GM19193 (cell line): ENCODE results near the gene SYCP2.

ENCODE experiments used
- POLR2A ChIP-seq: IDR thresholded peaks from 4 replicates; pipeline ENCODE4 v1.6.1; 2011; ENCODE audit not compliant: insufficient read depth, insufficient read length; ENCODE audit errors: extremely low read depth

The SYCP2 gene, protein sequence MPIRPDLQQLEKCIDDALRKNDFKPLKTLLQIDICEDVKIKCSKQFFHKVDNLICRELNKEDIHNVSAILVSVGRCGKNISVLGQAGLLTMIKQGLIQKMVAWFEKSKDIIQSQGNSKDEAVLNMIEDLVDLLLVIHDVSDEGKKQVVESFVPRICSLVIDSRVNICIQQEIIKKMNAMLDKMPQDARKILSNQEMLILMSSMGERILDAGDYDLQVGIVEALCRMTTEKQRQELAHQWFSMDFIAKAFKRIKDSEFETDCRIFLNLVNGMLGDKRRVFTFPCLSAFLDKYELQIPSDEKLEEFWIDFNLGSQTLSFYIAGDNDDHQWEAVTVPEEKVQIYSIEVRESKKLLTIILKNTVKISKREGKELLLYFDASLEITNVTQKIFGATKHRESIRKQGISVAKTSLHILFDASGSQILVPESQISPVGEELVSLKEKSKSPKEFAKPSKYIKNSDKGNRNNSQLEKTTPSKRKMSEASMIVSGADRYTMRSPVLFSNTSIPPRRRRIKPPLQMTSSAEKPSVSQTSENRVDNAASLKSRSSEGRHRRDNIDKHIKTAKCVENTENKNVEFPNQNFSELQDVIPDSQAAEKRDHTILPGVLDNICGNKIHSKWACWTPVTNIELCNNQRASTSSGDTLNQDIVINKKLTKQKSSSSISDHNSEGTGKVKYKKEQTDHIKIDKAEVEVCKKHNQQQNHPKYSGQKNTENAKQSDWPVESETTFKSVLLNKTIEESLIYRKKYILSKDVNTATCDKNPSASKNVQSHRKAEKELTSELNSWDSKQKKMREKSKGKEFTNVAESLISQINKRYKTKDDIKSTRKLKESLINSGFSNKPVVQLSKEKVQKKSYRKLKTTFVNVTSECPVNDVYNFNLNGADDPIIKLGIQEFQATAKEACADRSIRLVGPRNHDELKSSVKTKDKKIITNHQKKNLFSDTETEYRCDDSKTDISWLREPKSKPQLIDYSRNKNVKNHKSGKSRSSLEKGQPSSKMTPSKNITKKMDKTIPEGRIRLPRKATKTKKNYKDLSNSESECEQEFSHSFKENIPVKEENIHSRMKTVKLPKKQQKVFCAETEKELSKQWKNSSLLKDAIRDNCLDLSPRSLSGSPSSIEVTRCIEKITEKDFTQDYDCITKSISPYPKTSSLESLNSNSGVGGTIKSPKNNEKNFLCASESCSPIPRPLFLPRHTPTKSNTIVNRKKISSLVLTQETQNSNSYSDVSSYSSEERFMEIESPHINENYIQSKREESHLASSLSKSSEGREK (N-terminal part only)

DNA sequence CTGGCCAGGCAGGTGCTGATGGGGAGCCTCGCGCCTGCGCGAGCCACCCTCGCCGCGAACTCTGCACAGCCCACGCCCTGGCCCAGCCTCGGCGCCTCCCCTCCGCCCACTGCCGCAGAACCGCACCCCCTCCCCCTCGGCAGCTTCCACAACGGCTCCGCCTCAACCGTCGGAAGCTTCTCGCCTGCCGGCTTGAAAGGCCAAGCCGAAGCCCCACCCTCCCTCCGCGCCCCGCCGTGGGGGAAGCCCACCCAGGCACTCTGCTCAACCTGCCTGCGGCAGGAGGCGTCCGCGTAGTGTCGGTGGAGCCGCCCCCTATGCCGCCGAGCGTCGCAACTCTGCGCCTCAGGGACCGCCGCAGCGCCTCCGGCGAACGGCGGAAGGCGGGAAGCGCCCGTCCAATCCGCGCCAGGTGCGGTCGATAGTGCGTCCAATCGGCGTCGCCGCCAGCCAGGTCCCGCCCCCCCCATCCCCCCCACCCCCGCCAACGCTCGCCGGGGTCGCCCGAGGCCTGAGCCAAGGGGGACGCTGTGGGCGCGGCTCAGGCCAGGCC is at the start of gene SYCP2:
Gene SYCP2, minus strand, starts transcription at position 342 of the 553 bp plus-strand sequence. CDS start 11,224 bp downstream, outside the sequence.
- no peak for TF ChIP-seq POLR2A

DNA sequence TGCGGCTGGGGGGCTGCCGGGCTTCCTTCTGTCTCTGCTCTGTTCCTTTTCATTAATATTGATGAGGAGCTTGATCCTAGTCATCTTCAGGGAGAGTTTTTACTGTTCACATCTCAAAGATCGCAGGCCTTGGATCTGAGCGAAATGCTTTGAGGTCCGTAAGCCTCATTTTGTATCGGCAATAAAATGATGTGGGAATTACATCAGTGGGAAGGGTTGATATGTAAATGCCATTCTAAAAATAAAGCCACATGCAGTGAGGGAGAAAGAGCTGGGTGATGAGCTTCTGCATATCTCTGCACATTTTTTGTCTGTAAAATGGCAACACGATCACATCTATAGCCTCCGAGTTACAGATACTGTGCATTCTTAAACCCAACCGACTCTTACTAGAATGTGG is 49.6 kb upstream of the SYCP2 start:
- no peak for TF ChIP-seq POLR2A

DNA sequence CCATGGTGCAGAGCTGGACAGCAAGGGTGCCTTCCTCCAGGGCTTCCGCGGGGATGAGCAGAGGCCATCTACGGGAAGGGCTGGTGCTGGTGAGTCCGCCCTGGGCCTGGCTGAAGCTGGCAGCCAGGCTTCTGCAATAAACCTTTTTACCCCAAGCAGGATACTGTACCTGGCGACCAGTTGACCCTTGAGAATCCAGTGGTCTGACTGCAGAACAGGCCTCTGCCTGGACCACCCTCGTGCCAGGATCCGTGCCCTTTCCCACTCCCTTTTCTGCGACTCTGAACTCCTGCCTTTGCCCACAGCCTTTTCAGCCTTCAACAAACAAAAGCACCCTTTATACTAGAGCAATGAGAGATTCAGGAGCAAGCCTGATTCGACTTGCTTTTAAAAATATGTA is 43.6 kb upstream of the SYCP2 start:
- no peak for TF ChIP-seq POLR2A

DNA sequence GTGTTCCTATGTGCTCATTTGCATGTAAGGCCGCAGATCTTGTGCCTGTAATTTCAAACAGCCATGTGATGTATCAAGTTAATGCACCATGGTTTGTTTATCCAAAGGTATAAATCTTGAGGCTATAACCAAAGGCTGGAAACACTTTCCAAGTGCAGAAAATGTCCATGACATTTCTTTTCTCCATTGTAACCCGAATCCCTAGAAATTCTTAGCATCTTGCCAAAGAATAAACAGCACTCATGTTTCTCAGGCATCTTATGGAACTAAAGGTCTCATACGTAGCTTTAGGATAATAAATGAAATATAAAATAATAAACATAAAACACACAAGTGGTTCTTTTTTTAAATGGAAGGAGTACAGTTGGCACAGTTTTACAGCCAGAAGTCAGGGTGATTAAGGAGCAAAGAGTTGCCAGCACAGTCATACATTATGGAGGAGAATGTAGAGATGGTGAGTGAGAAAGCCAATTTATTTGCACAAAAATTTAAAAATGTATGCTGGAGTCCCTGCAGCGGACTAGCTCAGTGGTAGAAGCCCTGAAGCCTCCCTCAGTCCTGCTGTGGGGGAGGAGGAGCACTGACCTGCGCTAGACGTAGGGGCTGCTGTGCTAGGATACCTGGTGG is 42.8 kb upstream of the SYCP2 start:
- TF ChIP-seq POLR2A, result no peak

DNA sequence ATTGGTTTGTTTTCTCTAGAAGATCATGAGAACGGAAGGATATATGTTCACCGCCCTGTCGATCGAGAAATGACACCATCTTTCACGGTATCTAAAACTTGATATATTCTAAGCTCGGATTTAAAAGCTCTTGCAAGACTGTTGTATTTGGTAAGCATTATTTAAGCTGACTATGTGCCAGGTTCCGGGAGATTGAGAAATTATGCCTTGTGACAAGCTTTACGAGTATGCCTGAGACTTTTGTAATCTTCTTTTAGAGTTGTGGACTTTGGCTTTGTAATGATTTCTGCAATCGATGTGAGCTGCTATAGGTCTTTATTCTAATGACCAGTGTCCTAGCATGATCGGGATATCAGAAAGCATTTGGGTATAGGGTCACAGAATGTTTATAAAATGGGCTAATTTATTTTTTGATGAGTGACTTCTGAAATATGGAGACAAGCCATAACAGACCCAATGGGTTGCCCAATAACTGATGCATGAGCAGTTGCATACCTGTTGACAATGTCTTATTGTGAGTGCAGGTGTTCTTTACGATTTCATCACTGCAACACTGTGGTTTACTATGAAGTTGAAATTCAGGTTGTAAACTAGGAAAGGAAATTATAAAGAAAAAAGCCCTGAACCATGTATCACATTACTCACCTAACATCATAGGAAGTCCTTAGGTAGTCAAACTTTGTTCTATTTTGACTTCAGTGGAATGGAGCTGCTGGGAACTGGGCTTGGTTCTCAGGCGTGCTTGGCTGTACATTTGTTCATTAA is 38.8 kb upstream of the SYCP2 start:
- TF ChIP-seq POLR2A, result no peak

DNA sequence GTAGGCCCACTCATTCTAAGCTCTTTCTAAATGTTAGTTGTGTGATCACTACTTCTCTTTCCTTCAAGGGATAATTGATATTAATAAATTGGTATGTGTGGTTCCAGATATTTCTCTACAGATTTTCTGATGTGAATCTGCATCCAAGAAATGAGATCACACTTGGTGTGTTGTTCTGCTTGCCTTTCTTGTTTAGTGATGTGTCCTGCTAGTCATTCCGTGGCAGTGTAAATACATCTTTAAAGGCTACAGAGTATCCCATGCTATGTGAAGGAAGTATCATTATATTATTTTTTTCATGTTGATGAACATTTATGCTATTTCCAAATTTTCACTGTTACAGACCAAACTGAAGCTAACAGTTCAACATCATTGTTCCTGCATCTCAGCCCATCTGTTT is 38.0 kb upstream of the SYCP2 start:
- no peak for TF ChIP-seq POLR2A

DNA sequence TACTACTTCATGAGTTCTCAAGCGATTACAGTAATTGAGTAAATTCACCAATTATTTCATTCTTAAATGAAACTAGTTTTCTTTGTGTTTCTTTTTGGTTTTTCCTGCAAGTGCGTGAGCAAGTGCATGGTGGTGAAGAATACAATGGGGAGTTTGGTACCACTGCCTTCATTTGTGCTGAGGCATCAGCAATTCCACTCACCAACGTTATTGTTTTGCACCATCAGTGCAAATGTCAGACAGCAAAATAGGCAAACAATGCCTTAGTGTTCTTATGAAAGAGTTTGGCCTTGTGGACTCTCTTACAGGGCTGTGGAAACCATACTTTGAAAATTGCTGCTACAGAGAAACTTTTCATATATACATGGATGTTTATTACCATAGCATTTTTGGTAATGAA is 33.0 kb upstream of the SYCP2 start:
- TF ChIP-seq POLR2A, result no peak

DNA sequence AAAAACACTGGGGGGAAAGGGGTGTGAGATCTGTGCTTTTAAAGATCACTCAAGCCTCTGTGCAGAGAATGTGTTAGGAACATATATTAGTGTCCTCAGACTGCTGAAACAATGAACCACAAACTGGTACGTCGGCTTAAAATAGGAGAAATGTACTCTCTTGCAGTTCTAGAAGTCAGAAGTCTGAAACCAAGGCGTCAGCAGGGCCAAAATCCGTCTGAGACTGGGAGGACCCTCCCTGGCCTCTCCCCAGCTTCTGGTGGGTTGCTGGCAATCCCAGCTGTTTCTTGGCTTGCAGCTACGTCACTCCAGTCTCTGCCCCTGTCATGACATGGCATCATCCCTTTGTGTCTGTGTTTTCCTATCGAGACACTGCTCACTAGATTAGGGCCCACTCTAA is 28.7 kb upstream of the SYCP2 start:
- no peak for TF ChIP-seq POLR2A

DNA sequence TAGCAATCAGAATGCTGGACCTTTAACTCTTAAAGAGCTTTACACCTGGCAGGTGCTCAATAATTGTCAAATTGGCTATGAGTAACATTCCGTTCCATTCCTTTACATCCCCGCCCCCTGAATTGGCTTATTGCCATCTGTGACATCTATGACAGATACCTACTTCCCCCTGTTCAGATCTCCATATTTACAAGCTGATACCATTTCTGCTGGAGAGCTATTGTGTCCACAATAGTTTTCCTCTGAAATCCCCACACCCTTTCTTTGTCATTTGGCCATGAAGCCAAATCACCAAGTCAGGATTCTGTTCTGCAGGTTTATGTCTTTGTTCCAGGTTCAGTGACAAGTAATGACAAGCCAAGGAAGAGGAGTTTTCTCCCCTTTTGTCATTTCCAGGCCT is 28.0 kb upstream of the SYCP2 start:
- TF ChIP-seq POLR2A, result no peak

DNA sequence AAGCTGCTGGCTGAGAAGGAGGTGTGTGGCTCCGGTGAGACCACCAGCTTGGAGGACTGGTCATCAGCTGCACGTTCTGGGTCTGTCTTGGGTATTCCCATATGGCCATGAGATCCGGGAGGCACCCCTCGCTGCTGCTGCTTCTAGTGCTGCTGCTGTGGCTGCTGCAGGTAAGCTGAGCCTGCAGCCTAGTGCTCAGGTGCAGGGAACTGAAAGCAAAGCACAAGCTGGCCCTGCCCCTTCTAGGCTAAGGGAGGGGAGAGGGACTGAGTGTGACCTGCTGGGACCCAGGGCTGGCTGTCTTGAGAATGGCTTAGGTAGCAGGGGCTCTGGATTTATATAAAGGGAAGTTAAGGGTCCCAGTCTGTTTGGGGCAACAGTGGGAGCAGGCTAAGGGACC is 25.2 kb upstream of the SYCP2 start:
- no peak for TF ChIP-seq POLR2A

DNA sequence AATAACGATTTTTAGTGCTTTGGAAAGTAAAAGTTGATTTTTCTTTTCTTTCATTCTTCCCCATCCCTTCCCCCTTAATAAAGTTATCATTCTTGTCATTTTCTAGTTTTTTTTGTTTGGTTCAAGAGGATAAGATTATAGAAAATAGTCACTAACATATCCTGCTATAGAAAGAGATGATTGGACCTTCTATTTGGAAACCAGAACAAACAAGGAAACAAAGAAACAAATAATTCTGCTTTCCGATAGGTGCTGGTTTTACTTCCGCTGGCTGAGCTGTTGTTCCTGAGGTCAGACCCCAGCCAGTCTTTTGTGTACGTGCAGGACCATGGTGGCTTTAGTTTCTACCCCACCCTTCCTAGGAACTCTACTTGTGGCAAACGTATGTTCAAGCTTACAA is 24.7 kb upstream of the SYCP2 start, which contains the start of gene CDH26:
Gene CDH26, plus strand, starts transcription at position 301 of the 400 bp plus-strand sequence. CDS start 304 bp downstream, outside the sequence.
- TF ChIP-seq POLR2A, result no peak

DNA sequence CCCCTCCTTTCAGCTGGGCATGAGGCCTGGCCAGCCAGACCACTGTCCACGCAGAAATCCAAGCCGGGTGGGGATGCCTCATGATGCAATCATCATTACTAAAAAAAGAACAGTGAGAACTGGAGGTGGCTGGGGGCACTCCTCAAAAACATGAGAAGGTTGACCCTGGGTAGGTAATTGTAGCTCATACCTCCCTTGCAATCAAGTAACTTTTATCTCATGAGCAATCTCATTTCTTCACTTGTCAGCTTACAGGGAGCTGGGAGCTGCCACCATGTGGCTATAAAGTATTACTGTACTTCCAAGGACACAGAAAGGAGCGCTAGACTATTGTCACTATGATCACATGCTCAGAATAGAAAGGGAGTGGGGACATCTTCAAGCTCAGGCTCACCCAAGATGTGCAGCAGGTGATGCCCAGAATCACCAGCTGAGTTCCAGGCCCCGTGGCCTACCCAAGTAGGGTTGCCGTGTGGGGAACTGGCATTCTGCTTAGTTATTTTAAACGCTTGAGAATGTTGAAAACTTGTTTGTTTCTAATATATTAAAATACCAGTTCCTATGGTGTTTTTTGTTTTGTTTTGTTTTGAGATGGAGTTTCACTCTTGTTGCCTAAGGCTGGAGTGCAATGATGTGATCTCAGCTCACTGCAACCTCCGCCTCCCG is 21.8 kb upstream of the SYCP2 start:
- no peak for TF ChIP-seq POLR2A

DNA sequence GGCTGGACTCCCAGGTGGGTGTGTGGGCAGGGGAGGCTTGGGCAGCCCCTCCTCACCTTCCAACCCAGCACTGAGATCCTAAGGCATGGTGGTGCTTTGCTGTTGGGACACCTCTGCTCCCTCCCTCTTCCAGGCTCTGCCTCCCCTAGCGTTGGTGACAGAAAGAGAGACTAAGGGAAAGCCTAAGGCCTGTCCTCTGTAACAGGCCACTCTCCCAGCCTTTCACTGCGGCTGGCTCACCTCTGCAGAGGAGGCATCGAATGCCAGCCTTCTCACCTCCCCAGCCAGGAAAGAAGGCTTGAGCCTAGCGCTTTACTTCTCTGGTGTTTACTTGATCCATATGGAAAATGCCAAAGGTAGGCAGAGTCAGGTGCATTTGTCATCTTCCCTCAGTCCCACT is 21.3 kb upstream of the SYCP2 start:
- TF ChIP-seq POLR2A, result no peak
